Loucy (cell line): Measurements from ENCODE around the gene OR4F15.

Source experiments
- H2AFZ ChIP-seq: fragments of 200-600 bp; sonication (generic); 2 replicates; pipeline ENCODE4 v1.6.0; 2016; ENCODE audit warnings: antibody characterized with exemption, mild to moderate bottlenecking, low read length, moderate library complexity
- H3F3A ChIP-seq: fragments of 200-600 bp; 2 replicates; pipeline ENCODE4 v1.6.0; 2016; ENCODE audit warnings: antibody characterized with exemption, low read depth, mild to moderate bottlenecking
- H3K27me3 ChIP-seq: fragments of 200-600 bp; sonication (generic); 2 replicates; pipeline ENCODE4 v1.6.1; 2014; ENCODE audit warnings: low read length, mild to moderate bottlenecking; ENCODE audit not compliant: insufficient read depth, poor library complexity, severe bottlenecking
- H3K36me3 ChIP-seq: fragments of 200-600 bp; sonication (generic); 2 replicates; pipeline ENCODE4 v1.6.1; 2016; ENCODE audit warnings: low read length; ENCODE audit not compliant: insufficient read depth
- H3K4me1 ChIP-seq: fragments of 200-600 bp; sonication (generic); 2 replicates; pipeline ENCODE4 v1.5.1; 2014; ENCODE audit warnings: low read length, mild to moderate bottlenecking; ENCODE audit not compliant: insufficient read depth, poor library complexity, severe bottlenecking
- H3K4me2 ChIP-seq: fragments of 200-600 bp; sonication (generic); 2 replicates; pipeline ENCODE4 v1.6.0; 2014; ENCODE audit warnings: antibody characterized with exemption, low read length, low read depth, mild to moderate bottlenecking; ENCODE audit not compliant: poor library complexity, severe bottlenecking
- H3K4me3 ChIP-seq: fragments of 200-600 bp; sonication (generic); 2 replicates; pipeline ENCODE4 v1.5.1; 2014; ENCODE audit warnings: low read length, mild to moderate bottlenecking, mixed read lengths; ENCODE audit not compliant: poor library complexity, severe bottlenecking
- H3K79me2 ChIP-seq: fragments of 200-600 bp; sonication (generic); 2 replicates; pipeline ENCODE4 v1.6.1; 2014; ENCODE audit warnings: low read length; ENCODE audit not compliant: insufficient read depth
- H3K9ac ChIP-seq: fragments of 200-600 bp; sonication (generic); 2 replicates; pipeline ENCODE4 v1.6.0; 2014; ENCODE audit warnings: mild to moderate bottlenecking, low read depth, low read length, moderate library complexity; ENCODE audit not compliant: poor library complexity, severe bottlenecking
- H3K9me2 ChIP-seq: fragments of 200-600 bp; sonication (generic); replicated peaks from 2 replicates; pipeline ENCODE4 v1.6.1; 2016; ENCODE audit warnings: low read depth, low read length, mixed read lengths
- H3K9me3 ChIP-seq: fragments of 200-600 bp; sonication (generic); 2 replicates; pipeline ENCODE4 v1.6.1; 2014; ENCODE audit warnings: mild to moderate bottlenecking, antibody characterized with exemption, low read length, low read depth; ENCODE audit not compliant: insufficient read depth
- H4K20me1 ChIP-seq: fragments of 200-600 bp; sonication (generic); 2 replicates; pipeline ENCODE4 v1.6.0; 2014; ENCODE audit warnings: antibody characterized with exemption, low read length, mild to moderate bottlenecking; ENCODE audit not compliant: insufficient read depth, poor library complexity, severe bottlenecking
- EZH2phosphoT487 ChIP-seq: fragments of 200-600 bp; IDR thresholded peaks from 2 replicates; pipeline ENCODE4 v1.6.1; 2018; ENCODE audit warnings: antibody characterized with exemption, mild to moderate bottlenecking, moderate library complexity, borderline replicate concordance
- TF ChIP-seq, protein P1 (sequence below): fragments of 200-600 bp; sonication (generic); conservative IDR thresholded peaks from 2 replicates; pipeline ENCODE4 v1.5.1; 2014; ENCODE audit warnings: mild to moderate bottlenecking, antibody characterized with exemption, low read length

Gene OR4F15

DNA sequence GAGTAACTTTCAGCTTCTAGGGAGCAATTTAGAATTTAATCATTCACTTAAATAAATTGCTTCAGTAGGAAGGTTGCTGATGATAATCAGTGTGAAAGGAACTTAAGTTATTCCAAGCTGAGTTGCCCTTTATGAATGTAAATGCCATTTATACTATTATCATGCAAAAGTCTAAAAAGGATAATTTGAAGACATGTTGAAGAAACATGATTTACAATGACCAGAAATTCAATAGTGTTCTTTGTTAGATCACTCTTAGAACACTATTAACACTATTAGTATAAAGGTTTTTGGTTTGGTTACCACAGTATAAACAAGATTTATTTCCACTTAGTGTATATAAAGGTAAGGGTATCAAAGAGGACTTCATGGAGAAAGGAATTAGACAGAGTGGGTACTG, 7.1 kb upstream of the OR4F15 start:
- Histone ChIP-seq H3K4me3 (no peak overlapping the region), H2AFZ (no peak overlapping the region), H3K9ac (no peak overlapping the region), H3K36me3 (no peaks in the 10 kb centered on the region), H3K79me2 (no peaks in the 10 kb centered on the region), H3K27me3 (no peaks in the 10 kb centered on the region), H4K20me1 (no peaks in the 10 kb centered on the region), H3K4me1 (no peaks in the 10 kb centered on the region), H3K4me2 (no peak overlapping the region), H3K9me2 (no peaks in the 10 kb centered on the region), H3K9me3 (no peaks in the 10 kb centered on the region; the same call in 1 of the 2 replicates), H3F3A (no peaks in the 10 kb centered on the region)
- TF ChIP-seq EZH2phosphoT487: no peak
- TF ChIP-seq, protein P1, sequence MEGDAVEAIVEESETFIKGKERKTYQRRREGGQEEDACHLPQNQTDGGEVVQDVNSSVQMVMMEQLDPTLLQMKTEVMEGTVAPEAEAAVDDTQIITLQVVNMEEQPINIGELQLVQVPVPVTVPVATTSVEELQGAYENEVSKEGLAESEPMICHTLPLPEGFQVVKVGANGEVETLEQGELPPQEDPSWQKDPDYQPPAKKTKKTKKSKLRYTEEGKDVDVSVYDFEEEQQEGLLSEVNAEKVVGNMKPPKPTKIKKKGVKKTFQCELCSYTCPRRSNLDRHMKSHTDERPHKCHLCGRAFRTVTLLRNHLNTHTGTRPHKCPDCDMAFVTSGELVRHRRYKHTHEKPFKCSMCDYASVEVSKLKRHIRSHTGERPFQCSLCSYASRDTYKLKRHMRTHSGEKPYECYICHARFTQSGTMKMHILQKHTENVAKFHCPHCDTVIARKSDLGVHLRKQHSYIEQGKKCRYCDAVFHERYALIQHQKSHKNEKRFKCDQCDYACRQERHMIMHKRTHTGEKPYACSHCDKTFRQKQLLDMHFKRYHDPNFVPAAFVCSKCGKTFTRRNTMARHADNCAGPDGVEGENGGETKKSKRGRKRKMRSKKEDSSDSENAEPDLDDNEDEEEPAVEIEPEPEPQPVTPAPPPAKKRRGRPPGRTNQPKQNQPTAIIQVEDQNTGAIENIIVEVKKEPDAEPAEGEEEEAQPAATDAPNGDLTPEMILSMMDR: no peak

GRCh38 chr15:101805605-101806345, 6.2 kb upstream of the OR4F15 start:
- Histone ChIP-seq H2AFZ (no peak overlapping the region), H3K9me2 (no peaks in the 10 kb centered on the region), H3K79me2 (no peaks in the 10 kb centered on the region), H3K4me3 (no peak overlapping the region), H3K27me3 (no peaks in the 10 kb centered on the region), H3K9me3 (no peaks in the 10 kb centered on the region; the same call in 1 of the 2 replicates), H3K4me2 (no peak overlapping the region), H3F3A (no peaks in the 10 kb centered on the region), H4K20me1 (no peaks in the 10 kb centered on the region), H3K9ac (no peak overlapping the region), H3K4me1 (no peaks in the 10 kb centered on the region), H3K36me3 (no peaks in the 10 kb centered on the region)
- TF ChIP-seq, protein P1: no peak

DNA sequence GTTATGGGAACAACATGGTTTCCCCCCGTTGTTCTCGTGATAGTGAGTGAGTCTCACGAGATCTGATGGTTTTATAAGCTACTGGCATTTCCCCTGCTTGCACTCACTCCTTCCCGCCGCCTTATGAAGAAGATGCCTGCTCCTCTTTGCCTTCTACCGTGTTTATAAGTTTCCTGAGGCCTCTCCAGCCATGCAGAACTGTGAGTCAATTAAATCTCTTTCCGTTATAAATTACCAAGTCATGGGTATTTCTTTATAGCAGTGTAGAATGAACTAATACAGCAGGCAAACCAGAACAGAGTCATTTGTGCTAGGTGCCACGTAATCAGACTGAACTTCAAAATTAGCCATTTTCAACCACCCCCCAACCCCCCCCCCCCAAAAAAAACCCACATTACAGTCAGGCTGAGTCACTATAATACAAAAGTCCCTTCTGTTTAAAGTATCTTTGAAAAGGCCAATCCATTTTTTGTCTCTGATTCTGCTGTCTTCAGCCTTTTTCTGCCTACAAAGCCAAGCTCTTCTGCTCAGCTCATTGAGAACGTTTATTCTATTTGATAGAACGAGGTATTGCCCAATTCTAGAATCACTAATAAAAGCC, 4.6 kb upstream of the OR4F15 start:
- TF ChIP-seq EZH2phosphoT487: no peak
- TF ChIP-seq, protein P1: no peak
- H3K4me3 ChIP-seq: no peak overlapping the region
- no peak overlapping the region for H3K9ac ChIP-seq
- no peak overlapping the region for H3K4me2 ChIP-seq
- no peaks in the 10 kb centered on the region for H4K20me1 ChIP-seq
- H3K9me2 ChIP-seq: no peaks in the 10 kb centered on the region
- H3K79me2 ChIP-seq: no peaks in the 10 kb centered on the region
- H3K36me3 ChIP-seq: no peaks in the 10 kb centered on the region
- H3F3A ChIP-seq: no peaks in the 10 kb centered on the region
- no peaks in the 10 kb centered on the region; the same call in 1 of the 2 replicates for H3K9me3 ChIP-seq
- no peaks in the 10 kb centered on the region for H3K4me1 ChIP-seq
- no peak overlapping the region for H2AFZ ChIP-seq
- no peaks in the 10 kb centered on the region for H3K27me3 ChIP-seq
